KG1 (cell line): ENCODE measurements around the gene LRRC27.

ENCODE experiments used
- DNase-seq: peaks from one replicate; lab custom pipeline; 2025; lab: John Stamatoyannopoulos, UW

Gene LRRC27

DNA sequence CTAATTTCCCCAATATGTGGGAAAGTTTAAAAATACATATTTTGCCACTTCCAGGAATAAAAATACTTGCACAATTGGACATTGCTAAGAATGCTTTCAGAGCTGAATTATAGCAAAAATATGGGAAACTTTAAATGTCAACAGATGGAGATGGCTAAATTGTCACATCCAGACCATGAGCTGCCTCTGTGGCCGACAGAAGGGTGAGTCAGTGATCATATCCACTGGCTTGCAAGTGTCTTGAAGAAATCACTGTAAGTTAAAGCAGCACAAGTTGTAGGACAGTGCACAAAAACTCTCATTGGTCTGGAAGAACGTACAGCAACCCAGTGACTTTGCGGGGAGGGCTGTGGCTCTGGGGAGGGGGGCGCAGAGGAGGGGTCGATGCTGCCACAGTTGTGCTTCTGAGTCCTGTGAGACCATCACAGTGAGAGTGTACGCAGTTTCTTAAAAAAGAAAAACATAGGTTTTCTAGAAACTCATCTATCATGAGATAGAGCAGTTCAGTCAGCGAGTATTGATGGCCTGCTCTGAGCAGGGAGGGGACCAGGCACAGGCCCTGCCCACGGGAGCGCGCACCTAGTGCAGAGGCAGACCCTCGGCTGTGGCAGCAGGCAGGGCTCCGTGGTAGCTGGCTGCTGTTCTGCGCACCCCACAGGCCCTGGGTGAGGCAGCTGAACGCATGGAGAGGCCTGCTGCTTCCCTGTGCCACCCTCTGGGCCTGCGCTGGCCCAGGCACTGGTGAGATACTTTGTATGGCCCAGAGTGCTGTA is 25.5 kb downstream of the LRRC27 start:
- no peak for DNase-seq

DNA sequence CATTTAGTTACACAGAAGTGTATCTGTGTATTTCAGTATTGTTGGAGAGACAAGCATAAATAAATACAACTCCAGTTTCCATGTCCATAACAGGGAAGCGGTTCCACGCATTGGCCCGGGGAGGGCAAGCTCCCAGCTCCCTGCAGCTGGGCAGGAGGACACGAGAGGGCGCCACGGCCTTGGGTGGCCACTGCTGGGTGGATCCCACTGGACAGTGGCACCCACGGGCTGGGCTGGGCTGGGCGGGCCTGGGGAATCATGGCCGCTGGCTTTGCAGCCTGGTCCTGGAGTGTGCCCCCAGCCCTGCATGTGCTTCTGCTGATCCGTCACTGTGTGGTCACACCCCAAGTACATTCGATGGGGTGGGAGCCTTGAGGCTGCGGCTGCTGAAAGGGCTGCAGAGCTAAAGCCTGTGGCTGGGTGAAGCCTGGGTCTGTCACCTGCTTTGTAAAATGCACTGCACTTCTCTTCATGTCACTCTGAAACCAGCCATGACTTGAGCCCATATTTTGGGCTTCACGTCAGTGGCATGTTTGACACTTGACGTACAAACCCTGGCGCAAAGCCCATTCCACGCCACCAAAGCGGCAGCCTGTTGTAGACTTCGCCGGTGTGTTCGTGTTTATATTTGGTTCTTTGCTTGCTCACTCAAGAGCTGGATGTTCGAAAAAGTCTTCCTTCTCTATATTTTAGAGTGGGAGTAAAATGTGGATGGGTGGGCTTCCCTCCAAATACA is 27.5 kb downstream of the LRRC27 start:
- DNase-seq = no peak

DNA sequence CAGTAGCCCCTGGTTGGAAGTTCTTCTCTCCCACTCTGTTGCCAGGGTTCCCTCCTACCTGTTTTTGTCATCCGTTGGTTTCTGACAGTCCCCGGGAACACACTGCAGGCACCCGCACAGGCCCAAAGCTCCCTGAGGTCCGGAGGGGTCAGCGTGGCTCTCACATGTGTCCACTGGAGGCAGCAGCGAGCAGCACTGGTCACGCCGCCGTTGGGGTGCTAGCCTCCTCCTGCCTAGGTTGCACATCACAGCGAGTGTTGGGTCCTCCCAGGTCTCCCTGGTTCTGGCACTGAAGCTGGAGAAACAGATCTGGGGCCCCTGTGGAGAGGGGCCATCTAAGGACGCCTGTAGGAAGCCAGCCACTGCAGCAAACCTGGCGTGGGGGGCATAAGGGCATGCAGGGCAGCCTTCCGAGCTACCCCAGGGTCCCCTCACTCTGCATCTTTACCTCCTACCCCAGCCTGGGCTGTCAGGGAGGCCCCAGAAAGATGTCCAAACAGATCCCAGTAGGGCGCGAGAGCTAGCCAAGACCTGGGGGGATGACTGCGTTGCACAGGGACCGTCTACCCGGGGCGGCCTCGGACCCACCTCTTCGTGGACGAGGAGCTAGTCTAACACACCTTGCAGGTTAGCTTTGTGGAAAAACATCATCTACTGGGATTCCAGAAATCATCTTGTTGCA is 28.9 kb downstream of the LRRC27 start:
- no peak for DNase-seq

DNA sequence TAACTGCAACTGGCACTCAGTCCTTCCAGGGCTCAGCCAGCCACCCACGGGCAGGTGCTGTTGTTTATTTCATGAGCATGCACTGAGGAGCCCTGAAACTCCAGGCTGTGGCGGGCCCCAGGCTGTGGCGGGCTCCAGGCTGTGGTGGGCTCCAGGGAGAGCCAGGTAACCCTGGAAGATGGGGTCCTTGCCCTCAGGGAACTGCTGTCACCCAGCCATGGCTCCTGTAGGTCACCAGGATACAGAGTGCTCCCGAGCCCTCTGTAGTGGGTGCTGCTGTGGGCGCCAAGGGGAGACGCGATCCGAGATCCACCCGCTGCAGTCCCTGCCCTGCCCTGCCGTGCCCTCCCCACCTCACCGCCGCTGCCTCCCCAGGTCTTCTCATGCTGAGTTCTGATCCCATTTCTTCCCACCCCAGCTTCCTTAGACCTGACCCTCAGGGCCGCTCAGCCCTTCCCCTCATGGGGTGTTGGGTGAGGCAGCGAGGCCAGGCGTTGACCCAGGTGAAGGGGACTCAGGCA is 29.6 kb downstream of the LRRC27 start:
- DNase-seq = no peak

GRCh38 chr10:132362151-132362611 is 30.2 kb downstream of the LRRC27 start:
- no peak for DNase-seq

DNA sequence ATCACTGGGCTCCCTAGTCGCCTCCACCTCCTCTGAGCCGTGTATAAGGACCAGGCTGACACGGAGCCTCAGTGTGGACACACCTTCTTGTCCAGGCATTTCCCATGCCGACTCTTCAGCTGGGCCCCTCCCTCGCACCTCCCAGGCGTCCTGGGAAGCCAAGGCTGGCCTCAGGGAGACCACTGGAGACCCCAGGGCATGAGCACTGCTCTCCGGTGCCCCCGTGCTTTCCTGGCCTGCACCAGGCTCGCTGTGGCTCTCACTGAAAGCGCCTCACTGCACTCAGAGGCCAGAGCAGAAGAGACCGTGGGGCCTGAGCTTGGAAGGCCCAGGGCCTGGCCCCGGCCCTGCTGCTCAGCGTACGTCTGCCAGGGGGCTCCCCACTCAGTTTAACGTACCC is 31.4 kb downstream of the LRRC27 start:
- no peak for DNase-seq

DNA sequence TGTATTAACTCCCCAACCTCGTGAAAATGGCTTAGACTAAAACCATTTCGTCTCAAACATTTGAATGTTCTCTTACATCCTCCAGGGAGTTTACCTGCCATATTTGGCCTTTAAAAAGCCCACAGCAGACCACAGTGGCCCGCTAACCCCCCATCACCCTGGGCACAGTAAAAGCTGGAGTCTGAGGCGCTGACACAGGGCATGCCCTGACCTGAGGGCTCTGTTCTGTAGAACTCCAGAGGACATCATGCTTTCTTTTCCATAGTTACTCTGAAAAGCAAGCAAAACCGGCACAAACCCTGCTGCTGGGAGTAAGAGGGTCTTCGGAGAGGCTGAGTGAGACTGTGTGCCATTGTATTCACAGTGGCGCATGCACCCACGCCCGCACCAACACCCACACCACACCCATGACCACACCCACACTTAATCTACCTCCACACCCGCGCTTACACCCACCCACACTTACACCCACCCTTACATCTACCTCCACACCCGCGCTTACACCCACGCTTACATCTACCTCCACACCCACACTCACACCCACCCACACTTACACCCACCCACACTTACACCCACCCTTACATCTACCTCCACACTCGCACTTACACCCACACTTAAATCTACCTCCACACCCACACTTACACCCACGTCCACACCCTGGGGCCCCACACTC is 32.1 kb downstream of the LRRC27 start:
- no peak for DNase-seq

- no peak for DNase-seq
Observed at GRCh38 chr10:132364594-132364970, 32.6 kb downstream of the LRRC27 start.

GRCh38 chr10:132365102-132365501 is 33.1 kb downstream of the LRRC27 start:
- no peak for DNase-seq

DNA sequence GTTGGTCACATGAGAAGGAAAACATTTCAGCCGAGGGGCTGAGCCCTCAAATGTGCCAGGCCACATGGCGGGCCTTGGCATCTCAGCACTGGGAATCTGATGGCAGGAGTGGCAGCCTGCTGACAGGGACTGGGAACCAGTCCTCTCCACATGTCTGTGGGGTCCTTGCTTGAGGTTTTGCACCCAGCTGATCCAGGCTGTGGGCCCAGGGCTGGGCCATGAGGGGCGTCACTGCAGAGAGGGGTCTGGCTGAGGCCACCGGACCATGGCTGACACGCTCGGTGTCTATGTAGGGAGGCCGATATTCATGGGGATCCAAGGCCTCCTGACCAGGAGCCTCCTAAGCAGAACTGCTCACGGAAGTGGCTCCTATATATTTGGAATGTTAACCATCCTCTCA is 34.0 kb downstream of the LRRC27 start:
- no peak for DNase-seq

- no peak for DNase-seq
Observed at GRCh38 chr10:132366499-132366898, 34.5 kb downstream of the LRRC27 start.

GRCh38 chr10:132368391-132368790 is 36.4 kb downstream of the LRRC27 start:
- no peak for DNase-seq

DNA sequence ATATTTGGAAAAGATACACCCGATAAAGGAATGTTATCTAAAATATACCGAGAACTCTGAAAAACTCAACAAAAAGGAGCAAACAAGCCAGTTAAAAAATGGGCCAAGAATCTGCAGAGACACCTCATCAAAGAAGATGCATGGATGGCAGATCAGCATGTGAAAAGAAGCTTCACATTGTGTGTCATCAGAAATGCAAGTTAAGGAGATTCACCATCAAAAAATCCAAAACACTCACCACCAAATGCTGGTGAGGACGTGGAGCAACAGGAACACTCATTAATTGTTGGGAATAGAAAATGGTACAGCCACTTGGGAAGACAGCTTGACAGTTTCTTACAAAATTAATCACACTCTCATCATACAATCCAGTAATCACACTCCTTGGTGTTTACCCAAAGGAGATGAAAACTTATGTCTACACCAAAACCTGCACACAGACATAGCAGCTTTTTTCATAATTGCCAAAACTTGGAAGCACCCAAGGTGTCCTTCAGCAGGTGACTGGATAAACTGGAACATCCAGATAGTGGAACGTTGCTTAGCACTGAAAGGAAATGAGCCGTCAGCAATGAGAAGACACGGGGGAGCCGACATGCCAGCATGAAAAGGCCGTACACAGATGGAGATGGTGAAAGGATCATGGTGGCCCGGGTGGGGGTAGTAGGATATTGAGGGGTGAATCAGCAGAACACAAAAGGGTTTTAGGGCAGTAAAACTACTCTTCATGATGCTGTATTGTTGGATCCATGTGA is 37.1 kb downstream of the LRRC27 start:
- DNase-seq = no peak

GRCh38 chr10:132369636-132370185 is 37.7 kb downstream of the LRRC27 start:
- no peak for DNase-seq

DNA sequence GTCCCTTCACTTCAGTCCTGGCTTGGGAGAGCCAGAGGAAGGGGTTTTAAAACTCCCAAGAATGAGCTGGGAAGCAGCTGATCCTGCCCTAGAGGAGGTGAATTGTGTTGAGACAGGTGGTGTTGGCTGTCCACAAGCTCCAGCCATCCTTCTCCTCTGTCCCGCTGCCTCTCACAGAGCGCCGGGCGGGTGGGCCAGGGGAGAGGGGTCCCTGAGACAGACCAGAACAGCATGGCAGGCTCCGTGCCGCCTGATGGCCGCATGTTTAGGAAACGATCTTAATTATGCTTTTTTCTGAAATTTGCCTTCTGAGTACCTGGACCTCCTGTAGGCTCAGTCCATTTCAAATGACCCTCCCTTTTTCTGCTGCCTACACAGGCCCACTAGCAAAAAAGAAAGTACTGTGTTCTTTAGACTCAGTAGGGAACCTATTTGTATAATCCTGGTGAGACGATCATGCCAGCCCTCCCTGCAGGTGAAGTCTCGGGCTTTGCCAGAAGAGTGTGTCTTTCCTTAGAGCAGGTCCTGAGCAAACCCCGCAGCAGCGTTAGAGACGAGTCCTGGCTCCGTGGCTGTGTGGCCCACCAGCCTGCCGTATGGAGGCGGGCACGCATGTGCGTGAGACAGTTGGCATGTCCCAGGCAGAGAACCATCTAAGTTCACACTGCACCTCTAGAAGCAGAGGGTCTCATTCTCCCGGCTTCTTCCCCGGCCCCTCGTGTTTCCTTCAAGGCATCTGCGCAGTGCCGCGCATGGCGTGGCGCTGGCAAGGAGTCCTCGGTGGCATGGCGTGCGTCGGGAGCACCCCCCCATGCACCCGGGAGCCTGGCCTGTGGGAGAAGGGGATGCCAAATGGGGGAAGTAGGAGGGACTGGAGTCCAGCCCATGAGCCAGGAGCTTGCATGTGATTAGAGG is 38.7 kb downstream of the LRRC27 start:
- no peak for DNase-seq

DNA sequence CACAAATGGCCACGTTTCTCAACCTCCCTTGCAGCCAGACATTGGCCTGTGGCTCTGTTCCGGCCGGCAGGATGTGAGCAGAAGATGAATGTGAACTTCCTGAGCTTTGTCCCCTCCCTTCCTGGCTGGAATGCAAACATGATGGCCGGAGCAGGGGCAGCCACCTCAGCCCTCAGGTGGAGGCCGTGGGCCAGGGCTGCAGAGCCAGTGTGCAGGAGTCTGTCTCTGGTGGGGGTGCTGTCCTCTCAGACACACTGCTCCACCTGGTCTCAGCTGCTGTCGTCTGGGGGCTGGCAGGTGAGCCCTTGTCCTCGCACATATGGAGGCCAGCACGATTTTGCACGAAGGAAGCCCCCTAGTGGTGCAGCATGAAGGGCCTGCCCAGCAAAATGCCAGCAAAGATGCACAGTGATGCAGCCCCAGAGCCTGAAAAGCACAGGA is 39.7 kb downstream of the LRRC27 start:
- DNase-seq = no peak

GRCh38 chr10:132372516-132373095 is 40.6 kb downstream of the LRRC27 start:
- DNase-seq = no peak

DNA sequence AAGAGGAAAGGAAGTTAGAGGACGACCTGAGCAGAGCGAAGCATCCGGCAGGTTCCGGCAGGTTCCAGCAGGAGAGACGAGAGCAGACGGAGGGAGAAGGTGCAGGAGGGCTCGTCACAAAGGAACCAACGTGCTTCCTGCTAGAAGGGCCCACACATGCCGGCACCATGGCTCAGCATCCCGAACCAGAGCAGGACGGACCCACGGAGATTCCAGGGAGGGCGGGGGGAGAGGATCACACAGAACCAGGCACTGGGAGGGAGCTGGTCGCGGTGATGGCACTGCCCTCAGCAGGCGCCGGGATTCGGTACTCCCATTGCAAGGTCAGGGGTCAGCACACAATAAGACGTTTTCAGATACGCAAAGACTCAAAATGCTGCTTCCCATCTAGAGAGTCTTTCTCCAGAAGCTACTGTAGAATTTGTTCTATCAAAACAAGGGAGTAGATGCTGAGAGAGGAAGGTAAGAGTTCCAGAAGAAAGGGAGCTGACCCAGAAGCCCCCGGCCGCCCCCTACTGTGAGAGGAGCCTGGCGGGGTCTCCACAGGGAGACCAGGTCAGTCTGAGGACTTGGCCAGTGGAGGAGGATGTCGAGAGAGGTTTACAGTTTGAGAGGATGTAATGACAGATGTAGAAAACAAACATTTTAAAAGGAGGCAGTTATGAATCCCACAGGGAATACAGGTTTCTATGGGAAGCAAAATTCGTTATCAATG is 41.4 kb downstream of the LRRC27 start:
- DNase-seq = no peak

DNA sequence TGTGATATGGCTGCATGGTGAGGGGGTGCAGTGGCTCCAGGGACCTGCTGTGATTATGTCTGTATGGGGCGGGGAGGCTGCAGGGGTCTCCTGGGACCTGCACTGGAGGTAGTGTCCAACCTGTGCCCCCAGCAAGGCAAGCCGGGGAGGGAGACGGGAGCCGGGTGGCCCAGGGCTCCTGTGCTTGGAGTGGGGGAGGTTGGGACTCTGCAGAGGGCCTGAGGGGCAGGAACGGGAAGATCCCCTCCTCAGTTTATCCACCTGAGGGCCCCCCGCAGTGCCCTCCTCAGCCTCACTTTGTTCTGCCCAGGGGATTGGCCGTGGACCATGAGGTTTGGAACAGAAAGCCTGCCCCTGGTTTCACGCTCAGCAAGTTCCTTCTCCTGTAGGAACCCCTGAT is 42.2 kb downstream of the LRRC27 start:
- DNase-seq = no peak
